Non-pigmented ciliary epithelial cell (primary cell): ENCODE results near the gene RSBN1L.
"Not testable (repeated sequence)": the region's sequence is repeated elsewhere in the genome, so short reads cannot be mapped to it uniquely, and the experiment has no call there.

Source experiments
- DNase-seq: peaks from one replicate; pipeline ENCODE4 v3.0.0-alpha.2; 2010; ENCODE audit warnings: low read depth

Gene RSBN1L

GRCh38 chr7:77687747-77688144 lies 8.5 kb upstream of the RSBN1L start:
- no peak for DNase-seq

DNA sequence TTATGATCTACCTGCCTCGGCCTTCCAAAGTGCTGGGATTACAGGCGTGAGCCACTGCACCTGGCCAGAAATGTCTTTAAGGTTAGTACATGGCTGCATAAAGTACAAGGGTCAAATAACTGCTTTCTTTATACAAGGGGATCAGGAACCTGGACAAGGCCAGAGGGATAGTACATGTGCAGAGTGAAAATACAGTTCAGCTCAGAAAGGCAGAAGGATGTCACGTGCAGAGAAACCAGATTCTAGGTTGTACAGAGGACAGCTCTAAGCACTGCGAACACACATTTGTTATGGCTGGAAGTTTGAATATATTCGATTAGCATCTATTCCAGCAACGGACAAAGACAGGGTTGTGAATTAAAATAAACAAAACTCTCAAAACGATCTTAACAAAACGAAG lies 6.0 kb upstream of the RSBN1L start:
- no peak for DNase-seq

GRCh38 chr7:77691892-77692491 lies 4.3 kb upstream of the RSBN1L start:
- no peak for DNase-seq

GRCh38 chr7:77693830-77694583 lies 2.3 kb upstream of the RSBN1L start:
- no peak for DNase-seq

- DNase-seq, result no peak
These were observed 630 bp downstream of the RSBN1L start for GRCh38 chr7:77696643-77697534.

DNA sequence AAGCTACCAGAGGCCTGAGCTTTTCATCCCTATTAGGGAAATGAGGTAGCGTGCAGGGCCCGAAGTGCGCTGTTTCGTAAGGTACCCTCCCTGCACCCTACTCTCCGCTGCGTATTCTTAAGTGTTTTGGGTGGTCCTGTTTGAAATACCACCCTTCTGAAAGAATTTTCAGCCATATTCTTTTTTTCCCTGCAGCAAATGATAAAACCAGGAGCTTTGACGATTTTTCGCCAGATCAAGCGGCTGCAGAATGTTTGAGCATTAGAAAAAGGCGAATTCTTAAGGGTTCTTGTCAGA lies 1.2 kb downstream of the RSBN1L start:
- no peak for DNase-seq

GRCh38 chr7:77698042-77698625 lies 1.9 kb downstream of the RSBN1L start:
- no peak for DNase-seq

GRCh38 chr7:77699056-77699455 lies 2.8 kb downstream of the RSBN1L start:
- no peak for DNase-seq

DNA sequence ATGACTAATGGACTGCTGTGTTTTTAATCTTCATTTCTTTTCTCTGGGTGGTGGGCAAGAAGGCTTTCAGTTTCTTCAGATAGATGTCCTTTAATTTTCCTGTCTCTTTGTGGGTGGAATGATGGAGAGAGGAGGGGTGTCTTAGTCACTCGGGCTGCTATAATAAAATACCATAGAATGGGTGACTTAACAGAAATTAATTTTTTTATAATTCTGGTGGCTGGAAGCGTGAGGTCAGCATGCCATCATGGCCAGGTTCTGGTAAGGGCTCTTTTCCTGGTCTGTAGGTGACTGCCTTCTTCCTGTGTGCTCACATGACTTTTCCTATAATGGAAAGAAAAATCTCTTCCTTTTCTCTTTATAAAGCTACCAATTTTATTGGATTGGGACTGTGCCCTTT lies 6.3 kb downstream of the RSBN1L start:
- no peak for DNase-seq

- DNase-seq, result no peak
These were observed 6.8 kb downstream of the RSBN1L start for GRCh38 chr7:77702968-77703472.

GRCh38 chr7:77703669-77704068 lies 7.4 kb downstream of the RSBN1L start:
- not testable (repeated sequence) for DNase-seq

- DNase-seq, result no peak
These were observed 11.3 kb downstream of the RSBN1L start for GRCh38 chr7:77707504-77707992.

DNA sequence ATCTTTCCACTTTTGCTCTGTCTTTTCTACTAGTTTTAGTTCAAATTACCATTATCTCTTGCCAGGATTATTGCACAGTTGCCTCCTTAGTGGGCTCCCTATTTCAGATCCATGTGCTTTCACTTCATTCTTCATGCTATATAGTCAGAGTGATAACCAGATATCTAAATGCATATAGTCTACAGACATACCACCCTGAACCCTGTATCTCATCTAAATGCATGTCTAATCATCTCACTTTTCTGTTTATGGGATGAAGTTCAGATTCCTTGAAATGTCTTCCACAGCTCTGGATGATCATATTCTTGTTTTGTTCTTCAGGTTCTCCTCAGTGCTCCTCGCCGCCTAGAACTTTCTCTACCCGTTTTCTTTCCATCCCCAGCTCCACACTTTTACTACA lies 13.8 kb downstream of the RSBN1L start:
- DNase-seq, result no peak

DNA sequence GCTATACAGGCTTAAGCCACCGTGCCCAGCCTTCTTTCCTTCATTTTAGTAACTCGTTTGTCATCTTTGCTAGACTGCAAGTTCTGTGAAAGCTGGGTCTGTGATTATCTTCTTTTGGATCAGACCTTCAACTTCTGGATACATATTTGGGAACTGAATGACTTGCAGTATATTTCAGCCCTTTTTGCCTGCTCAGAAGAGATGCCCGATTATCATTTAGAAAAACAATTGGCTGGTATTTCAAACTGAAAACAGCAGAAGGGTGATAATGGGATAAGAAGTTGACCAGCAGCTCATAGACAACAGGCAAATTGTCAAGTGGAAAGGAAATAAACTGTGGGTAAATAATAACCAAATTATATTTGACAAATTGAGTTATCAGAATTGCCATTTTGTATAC lies 14.6 kb downstream of the RSBN1L start:
- no peak for DNase-seq

GRCh38 chr7:77714195-77714594 lies 17.9 kb downstream of the RSBN1L start:
- DNase-seq, result no peak

DNA sequence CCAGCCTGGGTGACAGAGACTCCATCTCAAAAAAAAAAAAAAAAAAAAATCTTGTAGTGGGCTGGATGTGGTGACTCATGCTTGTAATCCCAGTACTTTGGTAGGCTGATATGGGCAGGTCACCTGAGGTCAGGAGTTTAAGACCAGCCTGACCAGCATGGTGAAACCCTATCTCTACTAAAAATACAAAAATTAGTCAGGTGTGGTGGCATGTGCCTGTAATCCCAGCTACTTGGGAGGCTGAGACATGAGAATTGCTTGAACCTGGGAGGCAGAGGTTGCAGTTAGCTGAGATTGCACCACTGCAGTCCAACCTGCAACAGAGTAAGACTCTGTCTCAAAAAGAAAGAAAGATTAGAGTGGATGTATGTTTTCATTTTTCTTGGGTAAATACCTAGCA lies 18.7 kb downstream of the RSBN1L start:
- not testable (repeated sequence) for DNase-seq

DNA sequence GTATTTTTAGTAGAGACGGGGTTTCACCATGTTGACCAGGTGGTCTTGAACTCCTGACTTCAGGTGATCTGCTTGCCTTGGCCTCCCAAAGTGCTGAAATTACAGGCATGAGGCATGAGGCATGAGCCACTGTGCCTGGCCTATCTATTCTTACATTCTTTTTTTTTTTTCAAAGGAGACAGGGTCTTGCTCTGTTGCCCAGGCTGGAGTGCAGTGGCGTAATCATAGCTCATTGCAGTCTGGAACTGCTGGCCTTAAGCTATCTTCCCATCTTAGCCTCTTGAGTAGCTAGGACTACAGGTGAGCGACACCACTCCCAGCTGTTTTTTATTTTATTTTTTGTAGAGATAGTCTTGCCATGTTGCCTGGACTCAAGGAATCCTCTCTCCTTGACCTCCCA lies 20.5 kb downstream of the RSBN1L start:
- no peak for DNase-seq

GRCh38 chr7:77717566-77717965 lies 21.3 kb downstream of the RSBN1L start:
- not testable (repeated sequence) for DNase-seq

- no peak for DNase-seq
These were observed 31.3 kb downstream of the RSBN1L start for GRCh38 chr7:77727527-77727926.

GRCh38 chr7:77727936-77728701 lies 31.9 kb downstream of the RSBN1L start:
- no peak for DNase-seq

GRCh38 chr7:77729574-77730348 lies 33.5 kb downstream of the RSBN1L start:
- no peak for DNase-seq
